Urothelium cell line (cell line): ENCODE measurements around the gene SEMA4A.
A peak's percentile ranks its signal among the peaks of the same experiment; 100 is the strongest.
"Not testable (repeated sequence)": the region's sequence is repeated elsewhere in the genome, so short reads cannot be mapped to it uniquely, and the experiment has no call there.

Source experiments
- DNase-seq: peaks from one replicate; pipeline ENCODE4 v3.0.0; 2011; ENCODE audit warnings: low spot score, mixed read lengths
- FAIRE-seq: peaks from 2 replicates; lab custom pipeline; 2011; peaks lifted over from hg19 to GRCh38; lab: Jason Lieb, UNC

SEMA4A gene

GRCh38 chr1:156153362-156153761, at the start of gene SEMA4A:
Gene SEMA4A, plus strand, starts transcription at chr1:156153585. Its CDS starts 994 bp downstream, at chr1:156154579.
- no peak for DNase-seq
- FAIRE-seq = no peak

DNA sequence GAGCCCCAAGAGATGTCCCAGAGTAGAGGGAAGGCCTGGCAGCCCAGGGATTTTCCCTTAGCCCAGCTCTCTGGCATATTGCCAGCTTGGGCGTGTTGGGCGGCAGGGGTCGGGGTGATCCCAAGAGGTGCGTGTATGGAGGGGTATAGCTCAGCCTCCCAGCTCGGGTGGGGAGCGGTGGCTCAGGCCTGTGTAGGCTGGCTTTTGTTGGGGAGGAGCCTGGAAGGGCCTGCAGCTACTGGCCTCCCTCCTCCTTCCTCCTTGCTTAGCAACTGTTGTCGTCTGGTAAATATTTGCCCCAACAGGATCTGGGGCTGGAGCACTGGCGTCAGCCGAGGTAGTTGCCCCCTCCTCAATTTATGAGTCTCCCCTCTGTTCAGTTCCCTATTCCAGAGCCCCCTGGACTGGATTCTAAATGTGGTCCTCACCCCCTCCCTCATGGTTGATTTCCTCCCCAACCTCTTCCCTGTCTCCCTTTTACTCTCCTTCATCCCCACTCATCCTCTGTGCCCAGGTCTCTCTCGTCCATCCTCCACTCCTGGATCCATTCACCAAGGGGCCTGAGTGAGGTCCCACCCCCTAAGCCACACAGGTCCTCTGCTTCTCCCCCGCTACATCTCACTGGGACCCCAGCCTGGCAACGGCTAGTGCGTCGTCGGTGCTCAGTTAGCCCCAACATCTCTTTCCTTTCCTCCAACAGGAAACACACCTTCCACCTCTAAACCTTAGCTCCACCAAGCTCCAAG, 49.1 kb upstream of the SEMA4A start:
- FAIRE-seq (no peak), DNase-seq (no peak)

DNA sequence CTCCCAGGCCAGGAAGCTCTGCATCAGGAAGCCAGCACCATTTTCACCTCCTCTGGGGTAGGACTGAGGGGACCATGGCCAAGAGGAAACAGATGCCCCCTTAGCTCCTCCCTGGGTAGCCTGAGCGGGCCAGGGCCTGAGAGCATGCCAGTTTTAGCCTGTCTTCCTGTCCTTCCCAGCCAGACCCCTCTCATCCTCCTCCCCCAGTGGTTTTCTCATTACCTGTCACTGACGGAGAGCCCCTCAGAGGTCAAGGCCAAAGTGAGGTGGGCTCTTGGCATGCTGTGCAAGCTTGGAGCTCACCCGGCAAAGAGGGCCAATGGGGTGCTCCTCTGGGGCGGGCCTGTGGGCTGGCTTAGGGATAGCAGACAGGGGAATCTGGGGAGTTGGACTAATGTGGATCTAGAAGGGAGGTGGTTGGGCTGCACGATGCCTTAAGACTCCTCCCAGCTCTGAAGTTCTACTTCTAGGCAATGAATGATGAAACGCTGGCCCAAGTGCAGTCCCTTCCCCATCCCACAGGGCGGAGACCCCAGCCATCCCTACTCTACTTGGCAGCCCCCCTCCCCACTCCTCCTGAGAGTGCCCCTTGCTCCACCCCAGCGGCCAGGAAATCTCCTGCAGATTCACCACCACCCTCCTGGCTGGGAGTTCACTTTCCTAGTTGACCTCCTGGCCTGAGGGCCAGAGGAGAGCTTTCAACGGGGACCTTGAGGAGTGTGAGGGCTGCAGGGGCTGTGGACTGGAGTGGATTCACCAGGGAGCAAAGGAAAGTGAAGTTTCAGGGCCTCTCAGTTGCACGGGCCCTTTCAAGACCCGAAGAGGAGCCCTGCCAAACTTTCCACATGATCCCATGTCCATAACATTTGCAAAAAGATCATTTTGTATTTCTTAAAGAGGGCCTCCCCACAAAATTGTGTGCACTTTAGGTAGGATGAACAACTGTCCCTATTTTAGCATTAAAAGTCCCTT, 48.2 kb upstream of the SEMA4A start:
- no peak for DNase-seq
- FAIRE-seq = no peak

DNA sequence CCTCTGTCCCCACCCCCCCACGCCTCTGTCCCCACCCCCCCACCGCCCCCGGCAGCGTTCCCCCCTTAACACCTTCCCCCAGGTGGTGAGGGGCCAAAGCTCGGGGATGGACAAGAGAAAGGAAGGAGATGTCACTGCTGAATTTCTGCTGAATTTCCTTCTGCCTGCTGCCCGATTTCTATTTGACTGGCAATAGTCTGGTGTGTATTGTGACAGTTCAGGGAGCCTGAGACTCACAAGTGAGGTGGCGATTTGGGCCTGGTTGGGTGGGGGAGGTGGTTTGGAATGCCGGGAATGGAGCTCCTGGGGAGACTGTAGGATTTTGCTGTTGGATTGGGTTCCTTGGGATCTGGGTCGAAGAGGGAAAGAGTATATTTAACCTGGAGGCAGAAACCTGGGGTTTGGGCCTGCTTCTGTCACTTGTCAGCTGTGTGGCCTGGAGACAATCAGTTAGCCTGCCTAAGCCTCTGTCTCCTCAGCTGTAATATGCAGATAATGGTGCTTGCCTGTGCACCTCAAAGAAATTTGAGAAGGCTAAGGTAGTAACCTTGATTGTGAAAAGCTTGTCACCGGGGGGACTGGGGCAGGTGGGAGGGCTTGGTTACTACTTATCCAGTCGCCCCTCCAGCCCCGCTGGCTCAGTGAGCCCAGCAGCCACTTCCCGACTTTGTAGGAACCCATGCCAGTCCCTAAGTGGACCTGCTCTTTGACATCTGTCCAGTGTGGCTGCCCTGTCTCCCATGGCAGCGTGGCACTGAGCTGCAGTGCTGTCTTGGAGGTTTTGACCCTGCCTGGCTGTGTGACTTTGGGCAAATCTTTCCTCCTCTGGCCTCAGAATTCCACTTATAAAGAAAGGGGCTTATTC, 46.5 kb upstream of the SEMA4A start:
- no peak for DNase-seq

GRCh38 chr1:156108057-156108456, 45.3 kb upstream of the SEMA4A start:
- FAIRE-seq (no peak), DNase-seq (no peak)

More for the DNA sequence above, 46.5 kb upstream of the SEMA4A start:
- no peak for FAIRE-seq

GRCh38 chr1:156108664-156109241, 44.6 kb upstream of the SEMA4A start:
- no peak for FAIRE-seq
- no peak for DNase-seq

DNA sequence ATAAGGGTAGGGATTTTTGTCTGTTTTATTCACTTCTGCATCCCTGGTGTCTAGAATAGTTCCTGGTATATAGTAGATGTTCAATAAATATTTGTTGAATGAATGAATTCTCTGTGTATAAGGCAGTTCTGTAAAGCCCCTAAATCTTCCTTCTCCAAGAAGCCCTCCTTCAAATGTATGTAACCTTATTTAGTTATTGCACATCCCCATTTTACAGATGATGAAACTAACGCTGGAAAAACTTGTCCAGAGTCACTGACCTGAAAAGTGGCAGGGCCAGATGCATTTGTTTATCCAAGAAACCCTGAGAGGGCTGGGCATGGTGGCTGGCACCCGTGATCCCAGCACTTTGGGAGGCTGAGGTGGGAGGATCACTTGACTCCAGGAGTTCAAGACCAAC, 43.1 kb upstream of the SEMA4A start:
- FAIRE-seq (no peak), DNase-seq (no peak)

DNA sequence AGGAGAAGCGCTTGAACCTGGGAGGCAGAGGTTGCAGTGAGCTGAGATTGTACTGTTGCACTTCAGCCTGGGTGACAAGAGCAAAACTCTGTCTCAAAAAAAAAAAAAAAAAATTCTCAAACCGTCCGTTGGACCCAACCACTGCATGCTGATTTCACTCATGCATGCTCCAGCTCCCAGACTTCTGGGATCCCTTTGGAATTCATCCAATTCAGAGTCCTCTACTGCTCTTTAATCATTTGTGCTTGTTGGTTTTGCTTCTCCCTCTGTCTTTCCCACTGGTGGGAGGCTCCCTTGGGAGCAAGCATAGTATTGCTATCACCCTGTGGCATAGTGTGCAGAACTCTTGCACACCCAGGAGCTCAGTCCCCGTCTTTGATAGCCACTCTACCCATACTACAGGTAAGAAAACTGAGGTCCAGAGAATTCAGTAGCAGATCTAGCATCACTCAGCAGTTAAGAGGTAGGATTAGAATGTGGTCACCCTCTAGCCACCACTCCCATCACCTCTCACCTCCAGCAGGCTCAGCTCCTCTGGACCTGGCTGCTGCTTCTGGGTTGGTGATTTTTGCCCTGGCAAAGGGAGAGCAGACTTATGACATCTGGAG, 41.9 kb upstream of the SEMA4A start:
- DNase-seq (no peak), FAIRE-seq (no peak)

DNA sequence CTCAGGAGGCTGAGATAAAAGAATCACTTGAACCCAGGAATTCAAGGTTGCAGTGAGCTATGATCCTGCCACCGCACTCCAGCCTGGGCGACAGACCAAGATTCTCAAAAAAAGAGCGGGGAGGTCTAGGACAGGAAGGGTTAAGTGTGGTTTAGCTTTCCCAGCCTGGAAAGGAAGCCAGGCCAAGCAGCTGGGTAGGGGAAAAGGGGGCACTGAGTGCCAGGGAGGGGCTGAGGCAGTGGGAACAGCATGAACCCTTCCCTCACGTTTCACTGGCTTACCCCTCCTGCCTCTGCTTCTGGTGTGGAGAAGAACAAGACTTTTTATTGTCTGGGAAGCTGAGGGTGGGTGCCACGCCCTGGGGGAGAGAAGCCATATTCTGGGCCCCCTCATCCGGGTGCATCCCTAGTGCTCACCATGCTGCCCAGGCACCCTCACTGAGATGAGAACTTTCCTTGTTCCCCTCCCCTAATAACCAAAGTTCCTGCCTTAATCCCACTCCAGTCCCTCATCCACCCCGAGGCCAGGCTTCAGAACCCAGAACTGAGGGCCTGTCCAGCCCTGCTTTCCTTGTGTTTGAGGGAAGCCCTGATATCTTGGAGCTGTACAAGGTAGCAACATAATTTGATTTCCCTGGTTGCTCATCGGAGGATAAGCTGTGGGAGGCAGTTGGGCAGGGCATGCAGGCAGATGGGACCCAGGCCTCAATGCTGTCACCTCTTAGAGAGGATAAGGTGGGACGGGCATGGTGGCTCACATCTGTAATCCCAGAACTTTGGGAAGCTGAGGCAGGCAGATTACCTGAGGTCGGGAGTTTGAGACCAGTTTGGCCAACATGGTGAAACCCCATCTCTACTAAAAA, 40.9 kb upstream of the SEMA4A start:
- no peak for FAIRE-seq
- no peak for DNase-seq

GRCh38 chr1:156113282-156113950, 40.0 kb upstream of the SEMA4A start:
- DNase-seq (no peak), FAIRE-seq (no peak)

- peak; percentile 13 for FAIRE-seq
- DNase-seq = peak; percentile 95
Observed at GRCh38 chr1:156114101-156114918, 39.1 kb upstream of the SEMA4A start, which contains the start of gene LMNA. Gene LMNA, plus strand, starts transcription at chr1:156114711. Its CDS starts 208 bp downstream, at chr1:156114919.

GRCh38 chr1:156114919-156115513, 38.4 kb upstream of the SEMA4A start:
- DNase-seq (no peak), FAIRE-seq (no peak)

- DNase-seq (peak; percentile 63), FAIRE-seq (no peak)
Observed at GRCh38 chr1:156115514-156116374, 37.6 kb upstream of the SEMA4A start.

DNA sequence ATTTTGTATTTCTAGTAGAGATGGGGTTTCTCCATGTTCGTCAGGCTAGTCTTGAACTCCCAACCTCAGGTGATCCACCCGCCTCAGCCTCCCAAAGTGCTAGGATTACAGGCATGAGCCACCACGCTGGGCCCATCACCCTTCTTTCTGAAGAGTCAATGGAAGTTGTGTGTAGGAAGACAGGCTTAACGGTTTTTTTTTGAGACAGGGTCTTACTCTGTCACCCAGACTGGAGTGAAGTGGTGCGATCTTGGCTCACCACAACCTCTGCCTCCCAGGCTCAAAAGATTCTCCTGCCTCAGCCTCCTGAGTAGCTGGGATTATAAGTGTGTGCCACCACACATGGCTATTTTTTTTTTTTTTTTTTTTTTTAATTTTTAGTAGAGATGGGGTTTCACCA, 36.7 kb upstream of the SEMA4A start:
- not testable (repeated sequence) for DNase-seq, FAIRE-seq

- DNase-seq (no peak), FAIRE-seq (no peak)
Observed at GRCh38 chr1:156117414-156118176, 35.8 kb upstream of the SEMA4A start.
